Urothelium cell line (cell line): ENCODE results near the gene C17orf50.
A peak's percentile ranks its signal among the peaks of the same experiment; 100 is the strongest.

ENCODE experiments used
- DNase-seq: peaks from one replicate; pipeline ENCODE4 v3.0.0; 2011; ENCODE audit warnings: low spot score, mixed read lengths
- FAIRE-seq: peaks from 2 replicates; lab custom pipeline; 2011; peaks lifted over from hg19 to GRCh38; lab: Jason Lieb, UNC

Gene C17orf50

GRCh38 chr17:35760587-35760986 is at the start of gene C17orf50:
Gene C17orf50 (plus strand): TSS chr17:35760887. CDS start chr17:35760942, 55 bp downstream.
- no peak for FAIRE-seq
- DNase-seq = no peak

DNA sequence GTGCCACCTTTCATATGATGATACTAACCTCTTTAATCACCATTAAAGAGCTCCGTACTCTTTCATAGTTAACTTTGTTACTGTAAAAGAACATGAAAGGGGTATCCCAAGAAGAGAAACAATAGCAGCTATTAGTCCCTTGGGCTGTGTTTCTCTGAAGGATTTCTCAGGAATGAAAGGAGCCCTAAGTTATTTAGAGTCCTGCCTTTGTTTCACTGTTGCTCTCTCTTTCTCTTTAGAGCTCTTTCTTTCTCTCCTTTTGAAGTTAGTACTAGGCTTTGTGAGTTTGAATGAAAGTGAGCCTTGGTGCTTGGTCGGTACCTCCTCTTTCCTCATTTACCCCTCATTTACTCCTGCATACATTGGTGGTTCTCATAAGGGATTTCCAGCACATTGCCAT is 49.7 kb upstream of the C17orf50 start:
- FAIRE-seq (no peak), DNase-seq (no peak)

DNA sequence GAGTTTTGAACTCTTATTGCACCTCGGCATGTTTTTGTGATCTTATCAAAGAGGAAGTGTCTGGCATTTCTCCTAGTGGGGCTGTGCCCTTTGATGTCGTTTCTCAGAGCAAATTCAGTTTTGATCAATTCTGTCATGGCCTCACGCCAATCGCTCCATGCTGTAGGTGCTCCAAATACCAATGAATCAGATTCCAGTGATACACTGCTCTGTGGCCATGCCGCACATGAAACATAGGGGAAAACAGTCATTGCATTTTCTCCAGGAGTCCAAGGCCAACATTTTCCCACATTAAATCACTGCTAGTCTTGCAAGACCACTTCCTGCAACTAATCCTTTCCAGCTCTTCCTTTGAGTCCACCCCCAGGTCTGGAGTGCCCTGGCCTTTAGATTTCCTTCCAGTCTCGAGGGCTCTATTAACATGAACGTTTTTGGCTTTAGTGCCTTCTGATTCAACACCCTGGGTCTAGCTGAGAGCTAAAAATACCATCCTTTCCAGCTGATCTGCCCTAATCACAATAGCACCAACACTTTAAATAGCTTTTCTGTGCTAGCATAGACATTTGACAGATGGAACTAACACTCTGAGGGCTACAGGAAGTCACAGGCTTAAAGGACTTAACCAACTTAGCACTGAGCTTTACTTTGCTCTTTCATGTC is 47.5 kb upstream of the C17orf50 start:
- FAIRE-seq = no peak
- DNase-seq = no peak

GRCh38 chr17:35714988-35715387 is 45.7 kb upstream of the C17orf50 start:
- no peak for FAIRE-seq
- no peak for DNase-seq

DNA sequence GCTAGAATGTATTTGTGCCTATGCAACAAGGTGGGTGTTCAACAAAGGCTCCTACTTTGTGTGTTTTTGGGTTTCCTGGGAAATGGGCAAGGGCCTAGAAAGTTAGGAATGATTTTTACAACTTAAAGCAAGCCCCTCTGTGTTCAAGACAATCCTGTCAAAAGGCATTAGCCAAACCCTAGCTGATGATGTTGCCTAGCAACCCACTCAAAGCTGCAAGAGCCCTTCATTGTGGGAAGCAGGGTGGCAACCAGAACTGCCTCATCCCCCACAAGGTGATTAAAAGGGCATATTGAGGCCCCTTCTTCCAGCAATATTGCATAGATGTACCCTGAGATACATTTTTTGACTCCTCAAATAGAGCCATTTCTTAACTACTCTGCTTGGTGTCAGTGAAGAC is 45.3 kb upstream of the C17orf50 start:
- FAIRE-seq (no peak), DNase-seq (no peak)

DNA sequence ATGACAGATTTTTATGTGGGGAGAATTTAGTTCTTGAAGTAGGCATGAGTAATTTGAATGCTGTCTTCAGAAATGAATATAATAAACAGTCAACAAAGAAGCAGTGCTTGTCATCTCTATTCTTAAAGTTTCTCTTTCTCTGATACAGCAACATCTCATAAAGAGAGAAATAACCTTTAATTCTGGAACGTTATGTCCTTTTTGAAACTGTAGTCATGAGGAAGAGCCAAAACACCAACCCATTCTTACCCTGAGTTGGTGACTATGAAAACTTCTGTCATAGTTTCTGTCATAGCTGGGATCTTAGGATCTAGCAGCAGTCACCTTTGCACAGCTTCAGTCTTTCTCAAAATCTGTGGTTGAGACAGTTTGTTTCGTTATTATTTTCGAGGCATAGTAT is 44.5 kb upstream of the C17orf50 start:
- DNase-seq (no peak), FAIRE-seq (no peak)

DNA sequence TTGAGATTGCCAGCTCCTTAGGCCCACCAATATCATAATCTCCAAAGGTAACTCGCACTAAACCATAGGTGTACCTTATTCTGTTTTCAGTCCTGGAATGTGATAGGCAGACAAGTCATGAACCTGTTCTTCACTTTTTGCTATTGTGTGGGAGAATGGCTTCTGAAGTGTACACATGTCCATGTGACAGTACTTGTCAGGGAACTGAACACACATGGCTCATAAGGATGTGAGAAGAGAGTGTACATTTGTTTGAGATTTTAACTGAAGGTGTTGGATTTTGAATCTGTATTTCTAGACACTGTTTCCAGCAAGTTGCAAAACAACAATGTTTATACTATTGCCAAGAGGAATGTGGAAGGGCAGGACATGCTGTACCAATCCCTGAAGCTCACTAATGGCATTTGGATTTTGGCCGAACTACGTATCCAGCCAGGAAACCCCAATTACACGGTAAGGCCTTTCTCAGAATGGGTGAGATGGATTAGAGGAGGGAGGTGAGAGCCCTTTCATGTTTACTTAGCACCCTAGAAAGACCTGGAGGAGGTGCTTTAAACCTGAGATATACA is 43.7 kb upstream of the C17orf50 start:
- DNase-seq (no peak), FAIRE-seq (no peak)

DNA sequence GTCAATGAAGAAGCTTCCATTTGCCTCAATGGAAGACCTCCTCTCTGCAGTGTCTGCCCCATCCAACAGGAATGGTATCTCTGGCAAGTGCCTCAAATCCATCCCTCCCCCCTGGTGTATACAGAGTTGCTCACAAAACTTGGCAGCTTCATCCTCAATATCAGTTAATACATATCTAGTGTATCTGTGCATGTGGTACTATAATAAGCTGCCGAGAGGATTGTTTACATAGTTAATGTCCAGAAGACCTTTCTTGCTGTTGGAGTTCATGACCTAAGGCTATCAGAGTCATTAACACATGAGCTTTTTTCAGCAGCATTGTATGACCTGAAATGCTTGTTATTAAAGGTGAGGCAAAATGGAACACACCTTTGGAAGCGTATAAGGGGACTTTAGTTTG is 43.2 kb upstream of the C17orf50 start:
- no peak for DNase-seq

DNA sequence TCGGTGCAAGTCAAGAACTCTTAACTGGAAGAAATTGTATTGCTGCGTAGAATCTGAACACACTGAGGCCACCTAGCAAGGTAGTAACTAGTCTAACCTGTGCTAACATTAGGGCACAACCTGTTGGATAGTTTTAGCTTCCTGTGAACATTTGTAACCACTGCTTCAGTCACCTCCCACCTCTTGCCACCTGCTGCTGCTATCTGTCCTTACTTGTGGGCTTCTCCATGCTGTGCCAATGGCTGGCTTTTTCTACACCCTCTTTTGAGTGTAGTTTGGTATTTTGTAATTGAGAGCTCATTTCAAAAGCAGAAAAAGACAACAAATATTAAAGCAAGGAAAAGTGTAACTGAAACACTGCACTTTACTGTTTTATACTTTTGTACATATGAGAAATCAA is 37.0 kb upstream of the C17orf50 start:
- no peak for DNase-seq
- FAIRE-seq = no peak

More for the DNA sequence above, 43.2 kb upstream of the C17orf50 start:
- no peak for FAIRE-seq

DNA sequence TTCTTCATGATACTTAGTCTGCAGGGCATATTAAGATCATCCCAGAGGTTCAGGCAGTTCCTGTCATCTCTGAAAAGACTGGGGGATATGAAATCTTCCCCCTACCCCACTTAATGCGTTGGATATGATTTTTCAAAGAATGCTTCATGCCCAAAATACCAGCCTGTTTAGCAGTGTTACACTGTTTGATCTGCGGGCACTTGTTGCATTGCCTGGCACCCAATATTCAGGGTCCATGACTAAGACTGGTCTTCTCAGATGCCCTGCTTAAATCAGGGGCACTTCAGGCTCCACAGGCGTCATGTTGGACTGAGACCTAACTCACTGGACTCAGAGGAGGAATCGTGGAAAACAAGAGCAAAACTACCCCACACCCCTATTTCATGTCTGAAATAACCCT is 35.6 kb upstream of the C17orf50 start:
- DNase-seq (no peak), FAIRE-seq (no peak)

DNA sequence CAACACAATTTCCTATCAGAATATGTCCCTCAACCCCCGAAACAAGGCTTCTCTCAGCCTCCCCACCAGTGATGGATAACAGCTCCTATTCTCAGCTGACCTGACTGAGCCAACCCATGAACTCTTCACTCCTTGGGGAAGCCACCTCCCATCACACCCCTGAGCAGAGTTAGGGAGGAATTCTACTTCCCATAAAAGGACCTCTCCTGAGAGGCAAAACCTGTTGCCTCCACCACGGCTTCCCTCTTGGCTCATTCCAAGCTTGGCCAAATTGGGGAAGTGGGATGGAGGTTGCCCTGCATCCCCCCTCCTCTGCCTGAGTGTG is 34.9 kb upstream of the C17orf50 start:
- DNase-seq (no peak), FAIRE-seq (no peak)

- no peak for FAIRE-seq
- DNase-seq = peak; percentile 71
These were observed 34.3 kb upstream of the C17orf50 start for GRCh38 chr17:35726127-35726952.

GRCh38 chr17:35726953-35727460 is 33.7 kb upstream of the C17orf50 start:
- DNase-seq = no peak
- no peak for FAIRE-seq

- DNase-seq (no peak), FAIRE-seq (no peak)
These were observed 33.1 kb upstream of the C17orf50 start for GRCh38 chr17:35727635-35728034.

DNA sequence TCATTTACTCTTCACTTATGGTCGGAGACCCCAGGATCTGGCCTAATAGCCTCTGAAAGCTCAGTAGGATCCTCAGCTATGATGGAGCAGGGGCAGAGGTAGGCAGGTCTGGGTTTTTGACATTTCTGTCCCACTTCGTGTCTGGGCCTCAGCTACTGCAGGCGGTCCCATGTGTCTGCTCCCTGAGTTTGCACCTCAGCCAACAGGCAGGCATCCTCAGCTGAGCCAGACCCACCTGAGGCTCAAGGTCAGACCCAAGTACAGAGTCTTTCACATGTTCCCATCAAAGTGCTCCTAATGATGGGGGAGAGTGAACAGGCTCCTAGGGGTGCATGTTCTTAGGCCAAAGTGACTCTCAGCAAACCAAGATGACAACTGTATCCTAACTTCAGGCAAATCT is 32.1 kb upstream of the C17orf50 start:
- no peak for FAIRE-seq
- no peak for DNase-seq

DNA sequence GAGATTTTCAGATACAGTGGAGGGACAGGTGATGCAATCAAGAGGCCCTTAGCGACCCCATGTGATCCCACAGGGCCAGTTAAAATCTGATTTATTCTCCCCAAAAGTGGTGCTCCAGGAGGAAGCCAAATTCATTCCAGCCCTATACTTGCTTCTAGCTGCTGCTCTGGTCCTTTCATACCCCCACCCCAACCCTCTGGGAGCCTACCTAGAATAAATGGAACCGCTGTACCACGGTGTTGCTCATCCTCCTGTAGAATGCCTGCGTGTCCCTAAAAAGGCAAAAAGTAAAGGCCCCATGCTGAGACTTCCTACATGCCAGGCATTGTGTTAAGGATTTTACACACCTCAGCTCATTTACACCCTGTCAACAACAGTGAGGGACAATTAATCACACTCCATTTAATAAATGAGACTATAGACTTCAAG is 31.3 kb upstream of the C17orf50 start:
- DNase-seq (no peak), FAIRE-seq (no peak)

GRCh38 chr17:35730400-35731005 is 30.2 kb upstream of the C17orf50 start:
- no peak for DNase-seq
- no peak for FAIRE-seq

DNA sequence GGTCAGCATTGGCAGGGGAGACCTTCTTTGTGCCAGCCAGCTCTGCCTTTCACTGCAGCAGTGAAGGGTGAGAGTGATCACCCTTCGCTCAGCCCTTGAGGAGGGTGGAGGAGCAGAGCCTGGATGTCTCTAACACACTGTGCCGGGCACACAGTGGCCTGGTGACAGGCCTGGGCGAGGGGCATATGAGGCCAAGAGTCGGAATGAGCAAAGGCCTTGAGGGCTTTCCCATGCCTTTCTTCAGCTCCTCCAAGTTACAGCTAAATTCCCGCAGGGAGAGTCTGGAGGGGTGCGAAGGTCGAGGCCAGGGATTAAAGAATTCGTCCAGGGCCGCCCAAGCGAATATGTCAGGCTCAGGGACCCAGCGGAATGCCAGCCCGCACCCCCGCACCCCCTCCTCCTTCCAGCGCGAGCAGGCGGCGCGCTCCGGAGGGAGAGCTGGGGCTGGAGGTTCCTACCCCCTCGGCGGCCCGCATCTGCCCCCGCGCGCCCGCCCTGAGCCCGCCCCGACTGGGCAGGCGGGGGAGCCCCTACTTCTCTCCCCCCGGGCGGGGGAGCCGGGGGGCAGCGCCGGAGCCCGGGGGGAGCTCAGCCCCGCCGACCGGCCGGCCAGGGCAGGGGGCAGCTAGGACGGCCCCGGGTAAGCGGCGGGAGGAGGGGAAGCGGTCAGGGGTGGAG is 29.3 kb upstream of the C17orf50 start, which contains the start of gene RASL10B:
TSS of gene RASL10B (plus strand) at position 401 of the 678 bp plus-strand sequence. CDS start 3,546 bp downstream, outside the sequence.
- DNase-seq (peak; percentile 89), FAIRE-seq (no peak)

- DNase-seq = peak; percentile 46
- FAIRE-seq = no peak
These were observed 28.5 kb upstream of the C17orf50 start for GRCh38 chr17:35731917-35732805.

DNA sequence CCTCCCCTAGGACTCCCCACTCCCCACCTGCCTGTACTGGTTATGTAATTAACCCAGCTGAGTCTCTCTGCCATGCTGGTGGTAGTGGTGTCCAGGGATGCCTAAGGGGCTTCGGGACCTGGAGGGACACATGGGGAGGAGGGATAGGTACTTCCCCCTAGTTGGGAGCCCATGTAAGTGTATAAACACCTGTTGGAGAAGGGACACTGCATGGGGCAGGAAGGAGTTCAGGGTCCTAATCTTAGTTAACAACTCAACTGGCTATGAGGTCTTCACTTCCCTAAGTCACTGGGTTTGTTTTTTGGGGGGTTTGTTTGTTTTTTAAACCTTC is 27.9 kb upstream of the C17orf50 start:
- DNase-seq (no peak), FAIRE-seq (no peak)
